ENCODE measurements around the gene N4BP3.

N4BP3 gene

GRCh38 chr5:178149199-178149932, 36.0 kb downstream of the N4BP3 start:
- in situ Hi-C loops (cut with HindIII; ENCODE audit: low pct_ligation_motif_present, low sequenced_read_pairs) = no loop called here
- no peak for TF ChIP-seq CTCF (IDR thresholded peaks at IDR 0.05; ENCODE audit: low read depth, low read length, missing control alignments)
- Histone ChIP-seq H3K27ac (no peak overlapping the region), H3K36me3 (replicated peaks) (peaks cover 52% of the 10 kb centered on the region), H3K4me3 (ENCODE audit: low read depth, low read length) (no peak overlapping the region), H3K27me3 (replicated peaks) (no peaks in the 10 kb centered on the region)
- no peak for DNase-seq

DNA sequence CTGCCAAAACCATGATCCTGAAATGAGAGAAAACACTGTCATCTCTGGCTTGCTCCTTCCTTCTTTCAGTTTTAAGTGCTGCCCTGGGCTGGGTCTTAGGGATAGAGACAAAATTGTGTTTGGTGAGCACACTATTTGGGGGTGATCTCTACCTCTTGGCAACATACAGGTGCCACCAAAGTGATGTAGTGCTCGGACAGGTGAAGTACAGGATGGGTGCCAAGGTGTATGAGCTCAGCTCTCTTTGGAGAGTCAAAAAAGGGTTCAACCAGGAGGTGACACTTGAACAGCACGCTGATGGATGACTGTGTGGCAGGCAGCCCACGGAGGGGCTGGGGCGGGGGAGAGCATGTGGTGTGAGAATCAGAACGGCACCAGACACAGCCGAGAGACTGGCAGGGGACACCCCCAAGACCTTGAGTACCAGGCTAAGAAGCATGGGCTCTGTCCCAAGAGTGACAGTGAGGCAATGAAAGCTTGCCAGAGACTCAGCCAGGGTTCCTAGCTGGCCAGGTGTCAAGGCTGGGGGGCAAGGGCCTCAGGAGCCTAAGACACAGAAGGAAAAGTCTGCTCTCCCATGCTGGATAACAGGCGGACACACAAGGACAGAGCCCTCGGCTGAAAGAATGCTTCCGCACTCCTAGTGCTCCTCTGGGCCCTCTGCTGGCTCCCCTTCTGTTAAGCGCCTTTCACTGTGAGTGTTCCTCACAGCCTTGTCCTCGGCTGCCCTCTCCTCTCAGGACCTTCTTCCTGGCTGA, 37.8 kb downstream of the N4BP3 start:
- DNase-seq = no peak
- Histone ChIP-seq H3K27ac (no peak overlapping the region), H3K36me3 (replicated peaks) (peaks cover 45% of the 10 kb centered on the region), H3K27me3 (replicated peaks) (no peaks in the 10 kb centered on the region), H3K4me3 (ENCODE audit: low read depth, low read length) (no peak overlapping the region)
- in situ Hi-C loops (cut with HindIII; ENCODE audit: low pct_ligation_motif_present, low sequenced_read_pairs) = no loop called here
- TF ChIP-seq CTCF (IDR thresholded peaks at IDR 0.05; ENCODE audit: low read depth, low read length, missing control alignments) = peak; percentile 27

- Histone ChIP-seq H3K4me3 (ENCODE audit: low read depth, low read length) (peak overlapping the region; percentile 80), H3K36me3 (replicated peaks) (peaks cover 29% of the 10 kb centered on the region), H3K27ac (peak overlapping the region; percentile 76), H3K27me3 (replicated peaks) (no peaks in the 10 kb centered on the region)
- no peak for DNase-seq
- TF ChIP-seq CTCF (IDR thresholded peaks at IDR 0.05; ENCODE audit: low read depth, low read length, missing control alignments) = no peak
- in situ Hi-C loops (cut with HindIII; ENCODE audit: low pct_ligation_motif_present, low sequenced_read_pairs) = no loop called here
These were observed 39.4 kb downstream of the N4BP3 start for GRCh38 chr5:178152491-178153444.

DNA sequence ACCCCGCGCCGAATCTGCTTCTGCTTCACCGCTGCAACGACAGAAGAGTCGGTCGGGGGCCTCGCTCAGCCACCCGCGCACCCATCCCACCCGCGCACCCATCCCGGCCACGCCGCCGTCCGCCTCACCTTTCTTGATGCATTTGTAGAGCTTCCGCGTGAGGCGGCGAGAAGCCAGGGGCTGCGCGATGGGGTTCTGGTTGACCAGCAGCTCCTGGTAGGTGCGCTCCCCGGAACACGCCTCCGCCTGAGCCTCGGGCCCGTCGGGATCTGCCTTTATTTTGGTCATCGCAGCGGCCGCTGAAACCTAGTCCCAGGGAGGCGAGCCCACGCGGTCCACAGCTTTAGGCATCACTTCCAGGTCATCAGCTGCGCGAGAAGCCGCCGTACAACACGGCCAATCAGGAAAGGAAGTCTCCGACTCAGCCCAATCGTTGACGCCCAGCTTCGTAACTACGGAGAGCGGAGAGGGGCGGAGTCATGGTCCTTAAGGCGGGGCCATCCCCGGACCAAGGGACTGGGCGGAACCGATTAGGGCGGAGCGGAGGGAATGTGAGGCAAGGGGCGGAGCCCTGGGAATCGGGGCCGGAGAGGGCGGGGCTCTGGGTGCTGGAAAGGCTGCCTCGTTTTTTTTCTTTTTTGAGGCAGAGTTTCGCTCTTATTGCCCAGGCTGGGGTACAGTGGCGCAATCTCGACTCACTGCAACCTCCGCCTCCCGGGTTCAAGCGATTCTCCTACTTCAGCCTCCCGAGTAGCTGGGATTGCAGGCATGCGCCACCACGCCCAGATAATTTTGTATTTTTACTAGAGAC, 40.4 kb downstream of the N4BP3 start, which contains the start of gene NHP2:
TSS of gene NHP2 (minus strand) at position 356 of the 811 bp plus-strand sequence. CDS start at position 288, 68 bp downstream.
- DNase-seq = peak; percentile 98
- TF ChIP-seq CTCF (IDR thresholded peaks at IDR 0.05; ENCODE audit: low read depth, low read length, missing control alignments) = no peak
- H3K36me3 ChIP-seq (replicated peaks) = peaks cover 24% of the 10 kb centered on the region

GRCh38 chr5:178155065-178155464, 41.7 kb downstream of the N4BP3 start:
- DNase-seq = no peak
- peaks cover 17% of the 10 kb centered on the region for H3K36me3 ChIP-seq (replicated peaks)
- H3K4me3 ChIP-seq (ENCODE audit: low read depth, low read length) = no peak overlapping the region
- no peak for TF ChIP-seq CTCF (IDR thresholded peaks at IDR 0.05; ENCODE audit: low read depth, low read length, missing control alignments)
- no peaks in the 10 kb centered on the region for H3K27me3 ChIP-seq (replicated peaks)
- in situ Hi-C loops (cut with HindIII; ENCODE audit: low pct_ligation_motif_present, low sequenced_read_pairs) = no loop called here
- no peak overlapping the region for H3K27ac ChIP-seq

More for the DNA sequence above, 40.4 kb downstream of the N4BP3 start, which contains the start of gene NHP2:
- in situ Hi-C loops (cut with HindIII; ENCODE audit: low pct_ligation_motif_present, low sequenced_read_pairs) = no loop called here
- Histone ChIP-seq H3K27me3 (replicated peaks) (no peaks in the 10 kb centered on the region), H3K4me3 (ENCODE audit: low read depth, low read length) (peak within 1 kb of the TSS; percentile 80), H3K27ac (peak within 1 kb of the TSS; percentile 76)
